Measurements from ENCODE around the gene CCDC186. TPM values are rescaled to one million over a fixed set of nuclear protein-coding genes. Genes with fewer than 3 reads are reported as not detected.

CCDC186 gene
- total and polyA plus RNA-seq, 2 of the 13 experiments (the other 11 are each of a cell fraction or from before 2014, with no cell fraction given) = 4.2 to 11.8 TPM

- POLR2A ChIA-PET = no interaction called here
- ATAC-seq (no peak), DNase-seq (ENCODE audit: low spot score) (no peak), FAIRE-seq (no peak)
- H4K20me1 ChIP-seq (ENCODE audit: insufficient read depth, low read length) = no peaks in the 10 kb centered on the region
- peaks cover 4% of the 10 kb centered on the region; the same call in 1 of the 2 replicates for H3K4me1 ChIP-seq (ENCODE audit: insufficient read depth, low read length)
- intact Hi-C loops (cut with micrococcal nuclease; ENCODE audit: unreplicated experiment) (no loop called here), in situ Hi-C loops (cut with HindIII; ENCODE audit: extremely low pct_ligation_motif_present, low pct_unique_long_range_greater_than_20kb) (no loop called here)
- no peaks in the 10 kb centered on the region for H3K9me3 ChIP-seq (ENCODE audit: low read length)
- peaks cover 1 to 13% of the 10 kb centered on the region in 2 experiments; a peak in 3 of 5 replicates for H3K27me3 ChIP-seq (ENCODE audit: control insufficient read depth in 1 of 2, insufficient read depth in 2 of 2, low read length in 2 of 2)
- H3K36me3 ChIP-seq (replicated peaks in 1 of 2; ENCODE audit: control insufficient read depth in 1 of 2, insufficient read depth in 2 of 2, low read length in 2 of 2) = no peaks in the 10 kb centered on the region
- no peak overlapping the region for H3K4me2 ChIP-seq (ENCODE audit: low read depth, low read length)
- H2AFZ ChIP-seq (ENCODE audit: low read length) = no peak overlapping the region
- 44% methylated on average over 3 of the region's 3 CpGs for WGBS (ENCODE audit: low lambda C conversion rate)
- H3K27ac ChIP-seq (ENCODE audit: extremely low read length, insufficient read depth, low read length) = no peak overlapping the region
- TF ChIP-seq RFXANK (CRISPR knock-in tag; IDR thresholded peaks at IDR 0.05) (no peak), ERF (CRISPR knock-in tag; IDR thresholded peaks at IDR 0.05) (no peak), ZNF746 (CRISPR knock-in tag; IDR thresholded peaks at IDR 0.05) (no peak)
- no TSS peak for BruUV-seq (replicated peaks)
- no peak overlapping the region for H3K4me3 ChIP-seq (replicated peaks in 1 of 3; ENCODE audit: insufficient read depth in 1 of 3, low read depth in 2 of 3, low read length in 3 of 3)
- no peaks in the 10 kb centered on the region for H3K79me2 ChIP-seq (ENCODE audit: insufficient read depth, low read length)
- H3K9ac ChIP-seq (ENCODE audit: insufficient read depth, low read depth, low read length) = no peak overlapping the region
- CTCF ChIA-PET (ENCODE audit: low intra/inter-chr PET ratio, low total read pairs) = no interaction called here
Observed at GRCh38 chr10:114094795-114095194, 79.2 kb downstream of the CCDC186 start.

DNA sequence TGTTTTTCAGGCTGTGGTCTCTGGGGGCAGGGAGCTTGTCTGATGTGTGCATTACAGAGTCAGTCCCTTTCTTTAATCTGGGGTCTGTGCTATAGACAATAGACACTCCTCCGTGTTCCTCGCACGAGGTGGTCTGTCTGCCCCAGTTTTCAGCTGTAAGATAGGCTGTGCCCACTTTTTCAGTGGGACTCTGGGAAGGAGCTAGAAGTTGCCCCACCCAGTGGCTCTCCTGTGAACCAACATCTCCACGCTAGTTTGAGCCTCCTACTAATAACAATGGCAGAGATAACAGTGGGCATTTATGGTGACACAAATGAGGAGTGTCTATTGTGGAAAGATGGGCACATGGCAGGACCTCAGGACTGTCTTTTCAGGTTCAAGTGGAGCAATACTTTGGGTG is 86.3 kb downstream of the CCDC186 start:
- H3K27me3 ChIP-seq (ENCODE audit: control insufficient read depth in 1 of 2, insufficient read depth in 2 of 2, low read length in 2 of 2) = peaks cover 0 to 1% of the 10 kb centered on the region in 2 experiments; a peak in 2 of 5 replicates
- no peak overlapping the region for H3K4me3 ChIP-seq (replicated peaks in 1 of 3; ENCODE audit: insufficient read depth in 1 of 3, low read depth in 2 of 3, low read length in 3 of 3)
- intact Hi-C loops (cut with micrococcal nuclease; ENCODE audit: unreplicated experiment) (no loop called here), in situ Hi-C loops (cut with HindIII; ENCODE audit: extremely low pct_ligation_motif_present, low pct_unique_long_range_greater_than_20kb) (no loop called here)
- no peak for DNase-seq (ENCODE audit: low spot score)
- ChIA-PET POLR2A (no interaction called here), CTCF (ENCODE audit: low intra/inter-chr PET ratio, low total read pairs) (no interaction called here)
- no peak for FAIRE-seq
- no peak for TF ChIP-seq SPEN (CRISPR knock-in tag; IDR thresholded peaks at IDR 0.05; ENCODE audit: low read depth)
- TF ChIP-seq ZSCAN5A (CRISPR knock-in tag; IDR thresholded peaks at IDR 0.05; ENCODE audit: borderline replicate concordance) = no peak
- no peak for TF ChIP-seq ZNF816 (CRISPR knock-in tag; IDR thresholded peaks at IDR 0.05; ENCODE audit: borderline replicate concordance)
- TF ChIP-seq ZNF83 (CRISPR knock-in tag; IDR thresholded peaks at IDR 0.05; ENCODE audit: borderline replicate concordance) = no peak
- no peak for TF ChIP-seq ZFAT (CRISPR knock-in tag; conservative IDR thresholded peaks at IDR 0.05)
- TF ChIP-seq HNF4A (CRISPR knock-in tag; IDR thresholded peaks at IDR 0.05) = no peak
- no peak for TF ChIP-seq ZBTB21 (CRISPR knock-in tag; IDR thresholded peaks at IDR 0.05)
- TF ChIP-seq, protein P1, sequence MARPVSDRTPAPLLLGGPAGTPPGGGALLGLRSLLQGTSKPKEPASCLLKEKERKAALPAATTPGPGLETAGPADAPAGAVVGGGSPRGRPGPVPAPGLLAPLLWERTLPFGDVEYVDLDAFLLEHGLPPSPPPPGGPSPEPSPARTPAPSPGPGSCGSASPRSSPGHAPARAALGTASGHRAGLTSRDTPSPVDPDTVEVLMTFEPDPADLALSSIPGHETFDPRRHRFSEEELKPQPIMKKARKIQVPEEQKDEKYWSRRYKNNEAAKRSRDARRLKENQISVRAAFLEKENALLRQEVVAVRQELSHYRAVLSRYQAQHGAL (CRISPR knock-in tag; IDR thresholded peaks at IDR 0.05; ENCODE audit: not compliant biosample characterization) = no peak
- H4K20me1 ChIP-seq (ENCODE audit: insufficient read depth, low read length) = no peaks in the 10 kb centered on the region
- 62% methylated on average over 4 of the region's 4 CpGs for WGBS (ENCODE audit: low lambda C conversion rate)
- no peak overlapping the region for H3K27ac ChIP-seq (ENCODE audit: extremely low read length, insufficient read depth, low read length)
- H3K9ac ChIP-seq (ENCODE audit: insufficient read depth, low read depth, low read length) = no peak overlapping the region
- no peak overlapping the region for H3K4me2 ChIP-seq (ENCODE audit: low read depth, low read length)
- ATAC-seq = no peak; the same call in 2 of the 3 replicates
- peaks cover 5% of the 10 kb centered on the region; the same call in 1 of the 2 replicates for H3K4me1 ChIP-seq (ENCODE audit: insufficient read depth, low read length)
- no peaks in the 10 kb centered on the region for H3K36me3 ChIP-seq (replicated peaks in 1 of 2; ENCODE audit: control insufficient read depth in 1 of 2, insufficient read depth in 2 of 2, low read length in 2 of 2)
- no peak overlapping the region for H2AFZ ChIP-seq (ENCODE audit: low read length)
- BruUV-seq (replicated peaks) = no TSS peak
- H3K79me2 ChIP-seq (ENCODE audit: insufficient read depth, low read length) = no peaks in the 10 kb centered on the region
- H3K9me3 ChIP-seq (ENCODE audit: low read length) = no peaks in the 10 kb centered on the region

Data from HepG2 (cell line).